ENCODE results near the gene DTL.

DTL gene

DNA sequence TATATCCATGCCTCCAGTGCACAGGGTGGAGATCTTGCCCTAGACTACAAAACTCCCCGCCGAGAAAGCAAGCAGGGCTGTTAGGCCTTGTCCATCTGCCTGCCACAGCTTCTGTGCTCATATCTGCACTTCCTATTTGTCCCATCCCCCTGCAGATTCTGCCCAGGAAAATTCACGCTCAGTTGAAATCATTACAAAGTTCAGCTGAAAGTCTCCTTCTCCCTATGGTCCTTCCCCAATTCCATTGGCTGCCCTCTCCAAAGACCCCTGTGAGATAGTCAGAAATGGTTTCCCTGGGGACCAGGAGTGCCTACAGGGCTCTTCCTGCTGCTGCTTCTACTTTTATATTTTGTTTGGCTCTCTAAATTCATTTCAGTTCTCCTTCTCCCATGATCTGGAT lies 63.2 kb downstream of the DTL start:
- DNase-seq: no peak

- no peak for DNase-seq
Measured at GRCh38 chr1:212101251-212101650, 65.7 kb downstream of the DTL start.

DNA sequence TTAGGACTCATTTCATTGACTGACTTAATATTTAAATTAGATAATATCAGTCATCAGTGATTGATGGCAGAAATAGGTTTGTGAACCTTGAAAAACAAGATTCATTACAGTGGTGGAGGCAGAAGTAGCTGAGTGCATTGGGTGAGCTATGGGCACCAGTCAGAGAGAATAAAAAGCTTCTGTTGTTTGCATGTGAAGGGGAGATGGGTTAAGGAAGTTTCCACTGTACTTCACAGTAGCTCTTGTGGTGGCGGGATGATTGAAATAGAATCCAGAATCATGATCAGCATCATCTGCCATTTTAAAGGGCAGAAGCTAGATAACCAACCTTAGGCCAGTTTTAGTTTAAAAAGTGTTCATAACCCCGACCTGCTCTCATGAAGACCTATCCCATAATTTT lies 66.2 kb downstream of the DTL start:
- DNase-seq: no peak

DNA sequence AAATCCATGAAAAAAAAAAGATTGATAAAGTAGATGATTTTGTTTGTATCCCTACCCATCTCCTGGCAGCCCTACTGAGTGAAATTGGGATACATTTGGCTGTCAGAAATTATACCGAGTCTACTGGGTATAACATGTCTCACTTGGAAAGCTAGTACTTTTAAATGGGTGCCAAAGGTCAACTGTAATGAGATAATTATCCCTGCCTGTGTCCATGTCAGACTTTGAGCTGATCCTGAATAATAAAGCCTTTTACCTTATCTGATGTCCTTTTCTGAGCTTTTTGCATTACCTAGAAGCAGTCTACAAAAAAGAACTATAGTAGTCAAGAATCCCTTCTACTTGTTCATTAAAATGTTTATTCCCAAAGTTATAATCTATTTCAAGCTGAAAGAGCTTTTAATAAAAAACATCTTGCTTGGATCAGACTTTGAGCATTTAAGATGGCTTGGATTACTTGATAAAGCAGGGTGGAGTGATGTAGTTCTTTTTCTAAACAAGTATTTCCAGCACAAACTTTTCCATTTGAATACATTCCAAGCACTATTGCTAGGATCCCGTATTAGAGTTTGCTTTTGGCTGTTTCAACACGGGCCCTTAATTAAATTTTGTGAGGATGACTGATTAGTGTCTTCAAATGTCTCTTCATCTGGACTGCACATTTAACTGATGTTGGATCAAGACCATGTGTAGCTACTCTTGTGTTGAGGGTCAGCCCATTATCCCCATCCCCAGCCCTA lies 69.2 kb downstream of the DTL start:
- DNase-seq: no peak

- DNase-seq: no peak
Measured at GRCh38 chr1:212106286-212106792, 70.8 kb downstream of the DTL start.

DNA sequence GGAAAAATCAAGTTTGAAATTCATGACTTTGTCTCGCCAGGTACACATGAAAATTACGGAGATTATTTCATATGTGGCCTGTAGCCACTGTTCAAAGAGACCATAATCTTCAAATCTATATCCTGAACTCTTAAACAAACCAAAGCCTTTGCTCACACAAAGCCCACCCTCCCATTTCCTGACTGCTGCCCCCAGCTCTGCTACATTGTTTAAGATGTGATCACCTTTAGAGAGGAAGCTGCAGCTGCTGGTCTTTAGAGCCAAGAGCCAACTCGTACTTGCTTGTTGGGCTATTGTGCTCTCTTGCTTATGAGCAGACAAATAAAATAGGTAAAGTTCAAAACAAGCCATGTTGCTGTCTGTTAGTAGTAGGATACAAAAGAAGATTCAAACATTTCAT lies 71.9 kb downstream of the DTL start:
- no peak for DNase-seq

GRCh38 chr1:212108187-212108586 lies 72.6 kb downstream of the DTL start:
- no peak for DNase-seq

DNA sequence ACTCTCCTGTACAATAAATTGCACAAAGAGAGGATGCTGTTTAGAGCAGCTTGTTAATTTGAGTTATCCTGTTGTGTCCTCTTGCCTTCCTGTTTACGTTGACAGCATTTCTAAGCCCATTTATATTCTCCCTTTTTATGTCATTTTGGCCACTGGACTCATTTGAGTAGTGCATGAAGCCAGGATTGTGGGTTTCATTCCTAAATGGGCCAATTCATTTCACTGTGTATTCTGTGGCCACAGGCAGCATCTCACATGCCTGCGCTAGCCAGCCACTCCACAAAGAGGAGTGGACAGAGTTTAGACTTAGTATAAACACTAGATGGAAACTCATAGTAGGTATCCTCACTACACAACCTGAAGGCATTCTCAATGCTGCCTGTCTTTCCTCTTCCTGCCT lies 73.4 kb downstream of the DTL start:
- DNase-seq: no peak

DNA sequence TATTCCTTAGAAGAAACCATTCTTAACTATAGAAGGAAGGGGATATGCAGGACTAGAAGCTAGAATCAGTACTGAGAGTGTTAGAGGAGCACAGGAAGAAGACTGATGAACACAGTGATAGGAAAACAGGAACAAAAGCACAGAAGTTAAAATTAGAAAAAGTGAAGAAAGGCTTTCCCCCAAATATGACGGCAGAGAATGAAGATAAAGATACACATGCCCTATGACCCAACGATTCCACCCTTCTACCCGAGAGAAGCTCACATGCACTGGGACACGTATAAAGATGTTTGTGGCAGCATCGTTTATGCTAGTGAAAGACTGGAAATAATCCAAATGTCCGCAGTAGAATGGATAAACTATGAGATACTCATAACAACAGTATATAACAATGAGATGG lies 74.2 kb downstream of the DTL start:
- DNase-seq: no peak

GRCh38 chr1:212110617-212111016 lies 75.1 kb downstream of the DTL start:
- DNase-seq: no peak

- no peak for DNase-seq
Measured at GRCh38 chr1:212111536-212111935, 76.0 kb downstream of the DTL start.

DNA sequence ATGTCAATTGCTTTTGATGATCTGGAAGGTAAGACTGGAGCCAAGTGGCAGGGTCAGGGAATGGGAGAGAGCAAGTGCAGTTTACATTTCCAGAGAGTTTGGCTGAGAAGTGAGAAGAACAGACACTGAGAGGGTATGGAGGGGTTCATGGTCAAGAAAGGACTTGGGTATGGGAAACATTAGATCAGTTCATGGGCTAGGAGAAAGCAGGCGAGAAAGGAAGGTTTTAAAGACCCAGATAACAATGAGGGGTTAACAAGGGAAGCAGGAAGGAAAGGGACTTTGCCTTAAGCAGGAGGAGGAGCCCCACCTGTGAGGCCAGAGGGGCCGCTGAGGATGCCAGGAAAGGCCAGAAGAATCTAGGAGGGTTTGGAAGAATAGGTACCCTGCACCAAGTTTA lies 78.2 kb downstream of the DTL start:
- no peak for DNase-seq

DNA sequence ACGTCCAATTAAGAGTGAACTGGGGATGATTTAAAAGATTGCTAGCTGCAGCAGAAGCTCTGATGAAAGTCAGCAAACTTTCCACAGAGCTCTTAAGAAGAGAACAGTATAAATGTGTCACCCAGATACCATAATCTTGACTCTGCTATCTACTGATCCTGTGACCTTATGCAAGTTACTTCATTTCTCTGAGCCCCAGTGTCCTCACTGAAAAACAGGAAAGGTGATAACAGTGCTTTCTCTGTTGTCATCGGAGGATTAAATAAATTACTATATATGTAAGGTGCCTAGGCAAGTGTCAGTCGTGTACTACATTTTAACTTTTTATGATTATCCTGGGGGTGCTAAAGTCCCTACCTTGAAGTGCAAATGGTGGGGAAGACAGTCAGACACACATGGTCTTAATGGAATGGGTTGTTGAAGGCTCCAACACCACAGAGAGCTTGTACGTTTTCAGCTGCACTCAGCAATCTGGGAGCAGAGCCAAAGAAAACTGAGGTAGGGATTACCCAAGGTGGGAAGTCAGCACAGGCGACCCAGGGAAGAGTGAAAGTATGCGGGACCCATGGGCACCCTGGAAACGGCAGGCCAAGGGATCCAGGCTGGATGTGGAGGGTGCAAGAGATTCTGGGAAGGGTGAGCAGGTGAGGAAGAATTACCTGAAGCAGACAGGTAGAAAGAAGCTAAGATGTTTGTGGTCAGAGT lies 82.8 kb downstream of the DTL start:
- DNase-seq: no peak

GRCh38 chr1:212118872-212119260 lies 83.3 kb downstream of the DTL start:
- DNase-seq: no peak

- no peak for DNase-seq
Measured at GRCh38 chr1:212119397-212119837, 83.9 kb downstream of the DTL start.

DNA sequence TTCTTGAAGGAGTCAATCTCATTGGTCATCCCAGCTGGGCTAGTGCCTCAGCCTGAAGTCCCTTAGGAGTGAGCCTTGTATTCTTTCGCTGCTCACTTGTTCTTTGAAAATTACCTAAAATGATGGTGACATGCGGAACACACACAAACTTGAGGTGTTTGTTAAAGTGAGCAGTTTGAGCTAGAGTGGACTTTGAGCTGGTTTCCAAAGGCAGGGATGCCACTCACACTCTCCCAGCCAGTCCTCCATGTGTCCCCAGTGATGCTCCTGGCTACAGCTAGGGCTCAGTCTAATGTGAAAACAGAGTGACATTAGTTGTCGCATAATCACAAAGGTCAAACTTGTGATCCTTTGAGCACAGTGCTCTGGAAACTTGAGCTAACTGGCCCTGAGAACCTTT lies 84.3 kb downstream of the DTL start:
- no peak for DNase-seq

GRCh38 chr1:212121779-212122178 lies 86.2 kb downstream of the DTL start:
- DNase-seq: no peak

DNA sequence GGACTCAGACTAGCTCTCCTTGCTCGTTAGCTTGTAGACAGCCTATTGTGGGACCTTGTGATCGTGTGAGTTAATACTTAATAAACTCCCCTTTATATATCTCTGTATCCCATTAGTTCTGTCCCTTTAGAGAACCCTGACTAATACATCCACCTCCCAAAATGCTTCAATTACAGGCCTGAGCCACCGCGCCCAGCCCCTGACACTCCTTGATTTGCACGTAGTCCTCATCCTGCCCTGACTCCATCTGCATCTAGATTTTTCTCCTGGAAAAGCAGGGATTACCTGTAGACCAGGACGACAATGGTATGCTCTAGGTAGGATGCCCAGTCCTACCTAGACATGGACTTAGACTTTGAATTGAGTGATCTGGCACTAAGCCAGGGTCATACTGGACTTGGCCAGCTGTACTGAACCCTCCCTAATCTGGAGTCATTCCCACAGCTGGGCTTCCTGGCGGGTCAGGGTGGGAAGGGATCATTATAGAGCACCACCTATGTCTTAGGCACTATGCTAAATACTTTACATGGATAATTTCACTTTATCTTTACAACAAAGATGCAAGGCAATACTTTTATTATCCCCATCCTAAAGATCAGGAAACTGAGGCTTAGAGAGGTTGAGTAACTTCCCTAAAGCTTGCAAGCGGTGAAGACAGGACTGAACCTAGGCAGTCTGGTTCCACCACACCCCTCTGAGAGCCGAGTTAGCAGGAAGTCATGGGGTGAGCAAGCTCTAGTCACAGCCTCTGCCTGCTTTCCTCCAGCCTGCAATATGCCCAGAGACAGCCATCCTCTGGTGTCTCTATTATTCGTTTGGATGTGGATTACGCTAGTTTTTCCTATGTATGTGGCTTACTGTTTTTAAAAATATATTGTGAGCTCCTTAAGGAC lies 89.4 kb downstream of the DTL start:
- DNase-seq: no peak

- no peak for DNase-seq
Measured at GRCh38 chr1:212125654-212126053, 90.1 kb downstream of the DTL start.

GRCh38 chr1:212127221-212127620 lies 91.7 kb downstream of the DTL start:
- DNase-seq: no peak

GRCh38 chr1:212129781-212130180 lies 94.2 kb downstream of the DTL start:
- DNase-seq: no peak

GRCh38 chr1:212132025-212132424 lies 96.5 kb downstream of the DTL start:
- DNase-seq: peak; percentile 14

- DNase-seq: no peak
Measured at GRCh38 chr1:212133319-212133718, 97.8 kb downstream of the DTL start.
